HCT116 (cell line): ENCODE measurements around the gene ERCC6. TPM values are rescaled to one million over a fixed set of nuclear protein-coding genes. Genes with fewer than 3 reads are reported as not detected.

Experiments
- ATAC-seq: fragments of 200-7000 bp; cut with Tn5 transposase; 2 replicates; pipeline ENCODE4 v1.9.1; 2020; ENCODE audit warnings: mild to moderate bottlenecking, moderate library complexity
- BruUV-seq: library from RNA; stranded (reverse); fragments of 400-500 nt; replicated peaks from 2 replicates; lab custom pipeline; 2021; lab: Mats Ljungman, UMichigan
- CTCF ChIA-PET: fragments of 300-600 bp; sonication (Branson Sonifier 250); formaldehyde crosslinking; loops from one replicate; lab custom pipeline; 2021; ENCODE audit warnings: antibody characterized with exemption; lab: Charles Lee
- POLR2A ChIA-PET: fragments of 300-600, 350-600 bp; sonication (Branson Sonifier 250); formaldehyde crosslinking; loops from one replicate; lab custom pipeline; 2021; ENCODE audit warnings: antibody characterized with exemption; lab: Charles Lee
- RAD21 ChIA-PET, 2 experiments: fragments of 300-600 bp; sonication (Branson Sonifier 250); formaldehyde crosslinking; loops; one replicate each; lab custom pipeline; 2023; ENCODE audit warnings: low total read pairs in 2 of 2; ENCODE audit not compliant: uncharacterized antibody in 2 of 2, unreplicated experiment in 2 of 2, low non-redundant PET in 1 of 2; lab: Charles Lee
- DNase-seq: peaks from one replicate; pipeline ENCODE4 v3.0.0-alpha.2; 2010; ENCODE audit warnings: low read depth, low spot score
- H2AFZ ChIP-seq: fragments of 200-600 bp; shearing (Covaris generic), sonication (generic); 2 replicates; pipeline ENCODE4 v1.6.1; 2017; ENCODE audit warnings: low read depth, mixed run types, mixed read lengths, antibody characterized with exemption, low read length; ENCODE audit not compliant: poor library complexity, severe bottlenecking
- H3K27ac ChIP-seq: 2 replicates; pipeline ENCODE4 v1.5.1; 2012; ENCODE audit warnings: low read depth, low read length
- H3K27me3 ChIP-seq: fragments of 200-600 bp; sonication (generic); 2 replicates; pipeline ENCODE4 v1.6.1; 2016; ENCODE audit warnings: mixed run types, low read length, mixed read lengths; ENCODE audit not compliant: insufficient read depth
- H3K36me3 ChIP-seq, 2 experiments: fragments of 200-500 bp in 1 of 2; fragments of 200-600 bp in 1 of 2; sonication (Bioruptor generic) in 1 of 2; sonication (generic) in 1 of 2; 2 replicates each; pipeline versions ENCODE4 v1.5.1 to v1.6.1; 2014 to 2016; ENCODE audit warnings: low read length in 2 of 2, inconsistent platforms in 1 of 2, mixed read lengths in 1 of 2, mixed run types in 1 of 2; ENCODE audit not compliant: insufficient read depth in 2 of 2, control insufficient read depth in 1 of 2
- H3K4me1 ChIP-seq, 2 experiments: fragments of 200-600 bp in 1 of 2; sonication (generic) in 1 of 2; 2 replicates each; pipeline versions ENCODE4 v1.5.1 to v1.6.1; 2012 to 2017; ENCODE audit warnings: low read length in 2 of 2, inconsistent platforms in 1 of 2, mild to moderate bottlenecking in 1 of 2, mixed read lengths in 1 of 2, mixed run types in 1 of 2, moderate library complexity in 1 of 2; ENCODE audit not compliant: insufficient read depth in 2 of 2, control insufficient read depth in 1 of 2
- H3K4me2 ChIP-seq: fragments of 200-600 bp; sonication (generic); 2 replicates; pipeline ENCODE4 v1.6.1; 2017; ENCODE audit warnings: mixed run types, low read length, mixed read lengths
- H3K4me3 ChIP-seq, 2 experiments: fragments of 200-600 bp in 1 of 2; sonication (generic) in 1 of 2; replicated peaks in 1 of 2; 2 replicates each; pipeline ENCODE4 v1.5.1; 2011 to 2016; ENCODE audit warnings: low read length in 2 of 2, control low read depth in 1 of 2, low read depth in 1 of 2, mild to moderate bottlenecking in 1 of 2, mixed read lengths in 1 of 2, mixed run types in 1 of 2
- H3K79me2 ChIP-seq: fragments of 200-600 bp; sonication (generic); 2 replicates; pipeline ENCODE4 v1.6.1; 2017; ENCODE audit warnings: mild to moderate bottlenecking, mixed run types, low read length, moderate library complexity, mixed read lengths; ENCODE audit not compliant: insufficient read depth
- H3K9ac ChIP-seq: fragments of 200-600 bp; sonication (generic); 2 replicates; pipeline ENCODE4 v1.6.1; 2016; ENCODE audit warnings: low read length, mixed read lengths
- H3K9me2 ChIP-seq: fragments of 200-600 bp; sonication (generic), shearing (Covaris generic); 2 replicates; pipeline ENCODE4 v1.6.1; 2017; ENCODE audit warnings: mixed run types, mild to moderate bottlenecking, moderate library complexity; ENCODE audit not compliant: insufficient read depth
- H3K9me3 ChIP-seq, 2 experiments: fragments of 200-500 bp in 1 of 2; fragments of 200-600 bp in 1 of 2; sonication (Bioruptor generic) in 1 of 2; sonication (generic) in 1 of 2; 2 replicates each; pipeline ENCODE4 v1.6.1; 2014 to 2017; ENCODE audit warnings: low read length in 2 of 2, mixed read lengths in 2 of 2, inconsistent platforms in 1 of 2, low read depth in 1 of 2, mild to moderate bottlenecking in 1 of 2, mixed run types in 1 of 2, moderate library complexity in 1 of 2; ENCODE audit not compliant: control insufficient read depth in 1 of 2, insufficient read depth in 1 of 2
- H4K20me1 ChIP-seq: fragments of 200-600 bp; sonication (generic), shearing (Covaris generic); 2 replicates; pipeline ENCODE4 v1.6.1; 2017; ENCODE audit warnings: mixed run types, mild to moderate bottlenecking, moderate library complexity; ENCODE audit not compliant: insufficient read depth
- ATF3 ChIP-seq: IDR thresholded peaks from 2 replicates; pipeline ENCODE4 v1.6.1; 2012
- CBX3 ChIP-seq: IDR thresholded peaks from 2 replicates; pipeline ENCODE4 v1.6.1; 2012; ENCODE audit warnings: low read depth
- EGR1 ChIP-seq: IDR thresholded peaks from 2 replicates; pipeline ENCODE4 v1.6.1; 2012; ENCODE audit warnings: low read depth
- ELF1 ChIP-seq: IDR thresholded peaks from 2 replicates; pipeline ENCODE4 v1.6.1; 2012; ENCODE audit warnings: low read depth, borderline replicate concordance
- EZH2phosphoT487 ChIP-seq: fragments of 200-600 bp; IDR thresholded peaks from 2 replicates; pipeline ENCODE4 v1.6.1; 2018; ENCODE audit warnings: antibody characterized with exemption, borderline replicate concordance
- JUND ChIP-seq: IDR thresholded peaks from 2 replicates; pipeline ENCODE4 v1.6.1; 2012
- POLR2A ChIP-seq: IDR thresholded peaks from 2 replicates; pipeline ENCODE4 v1.7.0; 2011; ENCODE audit warnings: borderline replicate concordance; ENCODE audit not compliant: insufficient read depth, insufficient read length; ENCODE audit errors: extremely low read depth
- RAD21 ChIP-seq: IDR thresholded peaks from 2 replicates; pipeline ENCODE4 v1.6.1; 2012; ENCODE audit warnings: low read depth, mild to moderate bottlenecking
- SIN3A ChIP-seq: IDR thresholded peaks from 2 replicates; pipeline ENCODE4 v1.6.1; 2012; ENCODE audit warnings: low read depth
- SP1 ChIP-seq: IDR thresholded peaks from 2 replicates; pipeline ENCODE4 v1.6.1; 2012; ENCODE audit warnings: low read depth
- TCF7L2 ChIP-seq: IDR thresholded peaks from 2 replicates; pipeline ENCODE4 v1.7.0; 2011; ENCODE audit warnings: borderline replicate concordance, inconsistent platforms; ENCODE audit not compliant: insufficient read depth, insufficient read length; ENCODE audit errors: extremely low read depth
- intact Hi-C: fragments of 100-400 bp; cut with micrococcal nuclease; formaldehyde crosslinking; loops from 2 replicates; pipeline ENCODE4 v1.10.0; 2022
- total RNA-seq: library from RNA; stranded (reverse); gene quantifications from one replicate; pipeline ENCODE4 v1.2.1, GENCODE V29; 2021; ENCODE audit not compliant: unreplicated experiment
- TF ChIP-seq, protein P1 (sequence below), 3 experiments: fragments of 200-600 bp in 1 of 3; sonication (generic) in 1 of 3; IDR thresholded peaks in 2 of 3; conservative IDR thresholded peaks in 1 of 3; 2 replicates each; pipeline ENCODE4 v1.5.1; 2012 to 2017; ENCODE audit warnings: low read depth in 2 of 3, low read length in 2 of 3, antibody characterized with exemption in 1 of 3, borderline replicate concordance in 1 of 3, control low read depth in 1 of 3, mild to moderate bottlenecking in 1 of 3, mixed read lengths in 1 of 3, mixed run types in 1 of 3, moderate library complexity in 1 of 3; ENCODE audit not compliant: insufficient read depth in 1 of 3

ERCC6 gene
- total RNA-seq, 1 experiment from 2014 or later, result 16.4 TPM

- ChIA-PET CTCF (interaction anchor here (0.9 kb wide), 1 partner anchor 14 kb away, joined by 3 read pairs; no protein-coding TSS in a partner anchor), POLR2A (no interaction called here)
- H3K9me3 ChIP-seq, result no peaks in the 10 kb centered on the region
Observed at GRCh38 chr10:49508249-49508648, 30.7 kb downstream of the ERCC6 start.

GRCh38 chr10:49505589-49505988 lies 33.3 kb downstream of the ERCC6 start:
- no peak for TF ChIP-seq EGR1
- TF ChIP-seq POLR2A, result no peak
- no peak for TF ChIP-seq RAD21
- no peak for TF ChIP-seq JUND
- no peak for TF ChIP-seq TCF7L2
- H3K9ac ChIP-seq, result no peak overlapping the region
- no peak overlapping the region for H3K27ac ChIP-seq
- RAD21 ChIA-PET, result no interaction called here
- no peak overlapping the region for H3K4me2 ChIP-seq
- H3K4me3 ChIP-seq, result no peak overlapping the region
- no TSS peak for BruUV-seq
- intact Hi-C loops, result no loop called here
- CTCF ChIA-PET, result no interaction called here
- H3K79me2 ChIP-seq, result no peaks in the 10 kb centered on the region
- H3K4me1 ChIP-seq, result no peaks in the 10 kb centered on the region
- no peaks in the 10 kb centered on the region for H4K20me1 ChIP-seq
- no peak overlapping the region for H2AFZ ChIP-seq
- no peaks in the 10 kb centered on the region; a peak in 1 of 4 replicates for H3K36me3 ChIP-seq
- no peak for DNase-seq
- H3K27me3 ChIP-seq, result no peaks in the 10 kb centered on the region
- ATAC-seq, result no peak
- H3K9me2 ChIP-seq, result no peaks in the 10 kb centered on the region
- POLR2A ChIA-PET, result no interaction called here
- no peaks in the 10 kb centered on the region for H3K9me3 ChIP-seq

More at GRCh38 chr10:49508249-49508648, 30.7 kb downstream of the ERCC6 start:
- TF ChIP-seq SIN3A (no peak), ELF1 (no peak), CBX3 (no peak), SP1 (no peak), ATF3 (no peak), EZH2phosphoT487 (no peak)
- TF ChIP-seq, protein P1, sequence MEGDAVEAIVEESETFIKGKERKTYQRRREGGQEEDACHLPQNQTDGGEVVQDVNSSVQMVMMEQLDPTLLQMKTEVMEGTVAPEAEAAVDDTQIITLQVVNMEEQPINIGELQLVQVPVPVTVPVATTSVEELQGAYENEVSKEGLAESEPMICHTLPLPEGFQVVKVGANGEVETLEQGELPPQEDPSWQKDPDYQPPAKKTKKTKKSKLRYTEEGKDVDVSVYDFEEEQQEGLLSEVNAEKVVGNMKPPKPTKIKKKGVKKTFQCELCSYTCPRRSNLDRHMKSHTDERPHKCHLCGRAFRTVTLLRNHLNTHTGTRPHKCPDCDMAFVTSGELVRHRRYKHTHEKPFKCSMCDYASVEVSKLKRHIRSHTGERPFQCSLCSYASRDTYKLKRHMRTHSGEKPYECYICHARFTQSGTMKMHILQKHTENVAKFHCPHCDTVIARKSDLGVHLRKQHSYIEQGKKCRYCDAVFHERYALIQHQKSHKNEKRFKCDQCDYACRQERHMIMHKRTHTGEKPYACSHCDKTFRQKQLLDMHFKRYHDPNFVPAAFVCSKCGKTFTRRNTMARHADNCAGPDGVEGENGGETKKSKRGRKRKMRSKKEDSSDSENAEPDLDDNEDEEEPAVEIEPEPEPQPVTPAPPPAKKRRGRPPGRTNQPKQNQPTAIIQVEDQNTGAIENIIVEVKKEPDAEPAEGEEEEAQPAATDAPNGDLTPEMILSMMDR (IDR thresholded peaks at IDR 0.05 in 2 of 3, conservative IDR thresholded peaks at IDR 0.05 in 1 of 3; ENCODE audit: borderline replicate concordance in 1 of 3, insufficient read depth in 1 of 3, low read depth in 2 of 3, low read length in 2 of 3), result no peak
- Histone ChIP-seq H3K36me3 (no peaks in the 10 kb centered on the region; a peak in 1 of 4 replicates), H3K4me3 (no peak overlapping the region), H2AFZ (no peak overlapping the region), H3K4me2 (no peak overlapping the region), H3K79me2 (no peaks in the 10 kb centered on the region), H3K27me3 (no peaks in the 10 kb centered on the region), H3K9ac (no peak overlapping the region), H3K9me2 (no peaks in the 10 kb centered on the region), H4K20me1 (no peaks in the 10 kb centered on the region), H3K4me1 (no peaks in the 10 kb centered on the region), H3K27ac (no peak overlapping the region)
- intact Hi-C loops, result no loop called here
- DNase-seq (no peak), ATAC-seq (no peak)
- BruUV-seq, result no TSS peak
- RAD21 ChIA-PET, result no interaction called here
